Measurements from ENCODE around the gene FAM24A.
A peak's percentile ranks its signal among the peaks of the same experiment; 100 is the strongest.

The FAM24A gene

GRCh38 chr10:122861711-122862161 lies 48.7 kb upstream of the FAM24A start (continued):
- TF ChIP-seq, protein P1, sequence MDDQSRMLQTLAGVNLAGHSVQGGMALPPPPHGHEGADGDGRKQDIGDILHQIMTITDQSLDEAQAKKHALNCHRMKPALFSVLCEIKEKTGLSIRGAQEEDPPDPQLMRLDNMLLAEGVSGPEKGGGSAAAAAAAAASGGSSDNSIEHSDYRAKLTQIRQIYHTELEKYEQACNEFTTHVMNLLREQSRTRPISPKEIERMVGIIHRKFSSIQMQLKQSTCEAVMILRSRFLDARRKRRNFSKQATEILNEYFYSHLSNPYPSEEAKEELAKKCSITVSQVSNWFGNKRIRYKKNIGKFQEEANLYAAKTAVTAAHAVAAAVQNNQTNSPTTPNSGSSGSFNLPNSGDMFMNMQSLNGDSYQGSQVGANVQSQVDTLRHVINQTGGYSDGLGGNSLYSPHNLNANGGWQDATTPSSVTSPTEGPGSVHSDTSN (CRISPR knock-in tag; IDR thresholded peaks at IDR 0.05): no peak
- no peak for TF ChIP-seq YY2 (tag by site-specific recombination; IDR thresholded peaks at IDR 0.05)
- TF ChIP-seq BCL11A (tag by site-specific recombination; IDR thresholded peaks at IDR 0.05; ENCODE audit: low read depth): 0 out of 2 replicates have a peak, but pooled peaks have one; percentile 24
- no peak for TF ChIP-seq ZSCAN16 (tag by site-specific recombination; IDR thresholded peaks at IDR 0.05)
- peak; percentile 74 for TF ChIP-seq ZNF639 (tag by site-specific recombination; IDR thresholded peaks at IDR 0.05)
- TF ChIP-seq ATF2 (tag by site-specific recombination; IDR thresholded peaks at IDR 0.05; ENCODE audit: low read depth): no peak
- TF ChIP-seq ZNF600 (tag by site-specific recombination; IDR thresholded peaks at IDR 0.05): peak; percentile 74
- no peak for TF ChIP-seq ZNF560 (tag by site-specific recombination; IDR thresholded peaks at IDR 0.05; ENCODE audit: borderline replicate concordance)
- no peak for TF ChIP-seq ZSCAN5A (tag by site-specific recombination; IDR thresholded peaks at IDR 0.05)
- no peak for TF ChIP-seq ZNF223 (tag by site-specific recombination; IDR thresholded peaks at IDR 0.05)
- no peak for TF ChIP-seq ZNF768 (tag by site-specific recombination; IDR thresholded peaks at IDR 0.05)
- 0 out of 2 replicates have a peak, but pooled peaks have one; percentile 22 for TF ChIP-seq KLF8 (tag by site-specific recombination; IDR thresholded peaks at IDR 0.05)
- no peak for TF ChIP-seq ZNF426 (tag by site-specific recombination; IDR thresholded peaks at IDR 0.05)
- peak; percentile 70 for TF ChIP-seq ZEB2 (tag by site-specific recombination; IDR thresholded peaks at IDR 0.05)
- no peak for TF ChIP-seq FEZF1 (tag by site-specific recombination; IDR thresholded peaks at IDR 0.05)
- TF ChIP-seq, protein P2, sequence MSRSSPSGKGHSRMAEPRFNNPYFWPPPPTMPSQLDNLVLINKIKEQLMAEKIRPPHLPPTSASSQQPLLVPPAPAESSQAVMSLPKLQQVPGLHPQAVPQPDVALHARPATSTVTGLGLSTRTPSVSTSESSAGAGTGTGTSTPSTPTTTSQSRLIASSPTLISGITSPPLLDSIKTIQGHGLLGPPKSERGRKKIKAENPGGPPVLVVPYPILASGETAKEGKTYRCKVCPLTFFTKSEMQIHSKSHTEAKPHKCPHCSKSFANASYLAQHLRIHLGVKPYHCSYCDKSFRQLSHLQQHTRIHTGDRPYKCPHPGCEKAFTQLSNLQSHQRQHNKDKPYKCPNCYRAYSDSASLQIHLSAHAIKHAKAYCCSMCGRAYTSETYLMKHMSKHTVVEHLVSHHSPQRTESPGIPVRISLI (tag by site-specific recombination; IDR thresholded peaks at IDR 0.05): no peak
- TF ChIP-seq ZIC2 (tag by site-specific recombination; IDR thresholded peaks at IDR 0.05): no peak
- no peak for TF ChIP-seq KLF17 (tag by site-specific recombination; IDR thresholded peaks at IDR 0.05)
- TF ChIP-seq ZNF391 (tag by site-specific recombination; IDR thresholded peaks at IDR 0.05; ENCODE audit: borderline replicate concordance, low read depth): no peak
- TF ChIP-seq HOXC10 (CRISPR knock-in tag; IDR thresholded peaks at IDR 0.05): no peak
- no peak for TF ChIP-seq ZSCAN30 (tag by site-specific recombination; IDR thresholded peaks at IDR 0.05)
- no peak for TF ChIP-seq ZNF169 (tag by site-specific recombination; IDR thresholded peaks at IDR 0.05)
- TF ChIP-seq ZNF585B (tag by site-specific recombination; IDR thresholded peaks at IDR 0.05): no peak
- TF ChIP-seq BCL6B (tag by site-specific recombination; IDR thresholded peaks at IDR 0.05): no peak
- TF ChIP-seq ZSCAN23 (tag by site-specific recombination; IDR thresholded peaks at IDR 0.05): no peak
- TF ChIP-seq ZNF621 (tag by site-specific recombination; IDR thresholded peaks at IDR 0.05): no peak
- peak; percentile 74; the same call in 1 of the 2 replicates for TF ChIP-seq ZFP37 (tag by site-specific recombination; IDR thresholded peaks at IDR 0.05)
- 0 out of 2 replicates have a peak, but pooled peaks have one; percentile 43 for TF ChIP-seq ZBTB17 (tag by site-specific recombination; IDR thresholded peaks at IDR 0.05)
- no peak for TF ChIP-seq ZNF24 (tag by site-specific recombination; IDR thresholded peaks at IDR 0.05)
- TF ChIP-seq ZNF146 (tag by site-specific recombination; IDR thresholded peaks at IDR 0.05): no peak
- TF ChIP-seq, protein P3, sequence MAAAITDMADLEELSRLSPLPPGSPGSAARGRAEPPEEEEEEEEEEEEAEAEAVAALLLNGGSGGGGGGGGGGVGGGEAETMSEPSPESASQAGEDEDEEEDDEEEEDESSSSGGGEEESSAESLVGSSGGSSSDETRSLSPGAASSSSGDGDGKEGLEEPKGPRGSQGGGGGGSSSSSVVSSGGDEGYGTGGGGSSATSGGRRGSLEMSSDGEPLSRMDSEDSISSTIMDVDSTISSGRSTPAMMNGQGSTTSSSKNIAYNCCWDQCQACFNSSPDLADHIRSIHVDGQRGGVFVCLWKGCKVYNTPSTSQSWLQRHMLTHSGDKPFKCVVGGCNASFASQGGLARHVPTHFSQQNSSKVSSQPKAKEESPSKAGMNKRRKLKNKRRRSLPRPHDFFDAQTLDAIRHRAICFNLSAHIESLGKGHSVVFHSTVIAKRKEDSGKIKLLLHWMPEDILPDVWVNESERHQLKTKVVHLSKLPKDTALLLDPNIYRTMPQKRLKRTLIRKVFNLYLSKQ (tag by site-specific recombination; IDR thresholded peaks at IDR 0.05; ENCODE audit: borderline replicate concordance): no peak
